Stimulated activated CD8-positive, alpha-beta memory T cell treated with anti-CD3 and anti-CD28 coated beads, Interleukin-7, amount 100 ng/mL, for 4 hours (primary cell): Measurements from ENCODE around the gene PLEKHH3.
"Not testable (repeated sequence)": the region's sequence is repeated elsewhere in the genome, so short reads cannot be mapped to it uniquely, and the experiment has no call there.

Experiments
- DNase-seq, 2 donors: peaks; one replicate each; pipeline ENCODE4 v3.0.0-alpha.2; 2020; ENCODE audit warnings: low read depth in 2 of 2

PLEKHH3 gene

DNA sequence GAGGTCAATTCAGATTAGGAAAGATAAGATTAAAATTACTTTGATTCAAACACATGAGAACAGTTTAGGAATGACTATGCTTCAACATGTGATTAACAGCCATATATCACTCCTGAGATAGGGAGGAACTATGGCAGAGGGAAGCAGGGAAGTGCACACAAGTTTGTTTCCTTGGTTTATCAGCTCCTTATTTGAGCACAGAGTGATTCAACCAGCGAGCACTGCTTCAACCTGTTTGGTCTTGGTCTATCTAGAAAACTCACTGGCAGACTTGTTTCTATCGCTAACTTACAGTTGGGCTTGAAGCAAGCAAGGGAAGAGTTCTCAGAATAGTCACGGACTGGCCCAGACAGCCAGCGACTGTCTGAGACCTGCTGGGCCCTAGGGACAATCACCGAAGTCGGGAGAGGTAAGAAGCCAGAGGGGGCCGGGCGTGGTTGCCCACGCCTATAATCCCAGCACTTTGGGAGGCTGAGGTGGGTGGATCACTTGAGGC is 43.8 kb downstream of the PLEKHH3 start:
- no peak for DNase-seq

DNA sequence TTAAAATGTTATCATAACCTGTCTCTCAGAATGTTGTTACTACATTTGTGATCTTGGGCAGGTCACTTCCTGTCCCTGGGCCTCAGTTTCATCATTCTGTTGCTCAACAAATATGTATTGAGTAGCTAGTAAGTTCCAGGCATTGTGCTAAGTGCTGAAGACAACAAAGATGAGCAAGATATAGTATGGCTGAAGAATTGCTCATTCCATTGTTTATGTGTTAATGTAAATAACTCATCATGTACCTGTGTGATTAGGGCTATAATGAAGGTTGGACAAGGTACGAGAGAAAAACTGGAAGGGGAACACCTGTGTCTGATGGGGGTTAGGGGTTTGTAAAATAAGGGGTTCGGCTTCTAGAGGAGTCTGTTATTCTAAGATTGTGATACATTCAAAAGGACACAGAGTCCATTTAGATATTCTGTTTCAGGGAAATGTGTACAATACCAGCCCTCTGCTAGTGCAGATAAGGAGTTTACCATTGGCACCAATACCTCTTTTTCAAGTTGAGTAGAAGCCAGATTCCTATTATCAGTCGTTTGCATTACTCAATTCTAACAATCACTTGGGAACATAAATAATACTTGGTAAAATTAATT is 47.3 kb downstream of the PLEKHH3 start:
- no peak for DNase-seq

DNA sequence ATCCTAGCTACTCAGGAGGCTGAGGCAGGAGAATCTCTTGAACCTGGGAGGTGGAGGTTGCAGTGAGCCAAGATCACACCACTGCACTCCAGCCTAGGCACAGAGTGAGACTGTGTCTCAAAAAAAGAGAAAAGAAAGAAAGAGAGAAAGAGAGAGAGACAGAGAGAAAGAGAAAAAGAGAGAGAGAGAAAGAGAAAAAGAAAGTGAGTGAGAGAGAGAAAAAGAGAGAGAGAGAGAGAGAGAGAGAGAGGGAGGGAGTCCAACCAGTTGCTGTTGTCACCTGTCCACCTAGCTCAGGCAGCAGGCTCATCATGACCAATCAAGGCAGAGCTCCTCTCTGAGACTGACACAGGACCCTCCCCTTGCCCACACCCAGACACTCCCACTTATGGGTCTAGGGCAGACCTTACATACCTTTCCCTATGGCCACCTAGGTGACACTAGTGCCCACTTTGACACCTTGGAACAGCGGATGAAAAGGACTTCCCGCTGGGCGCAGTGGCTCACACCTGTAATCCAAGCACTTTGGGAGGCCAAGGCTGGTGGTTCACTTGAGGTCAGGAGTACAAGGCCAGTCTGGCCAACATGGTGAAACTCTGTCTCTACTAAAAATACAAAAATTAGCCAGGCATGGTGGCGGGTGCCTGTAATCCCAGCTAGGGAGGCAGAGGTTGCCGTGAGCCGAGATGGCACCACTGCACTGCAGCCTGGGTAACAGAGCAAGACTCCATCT is 49.6 kb downstream of the PLEKHH3 start:
- DNase-seq = not testable (repeated sequence)

DNA sequence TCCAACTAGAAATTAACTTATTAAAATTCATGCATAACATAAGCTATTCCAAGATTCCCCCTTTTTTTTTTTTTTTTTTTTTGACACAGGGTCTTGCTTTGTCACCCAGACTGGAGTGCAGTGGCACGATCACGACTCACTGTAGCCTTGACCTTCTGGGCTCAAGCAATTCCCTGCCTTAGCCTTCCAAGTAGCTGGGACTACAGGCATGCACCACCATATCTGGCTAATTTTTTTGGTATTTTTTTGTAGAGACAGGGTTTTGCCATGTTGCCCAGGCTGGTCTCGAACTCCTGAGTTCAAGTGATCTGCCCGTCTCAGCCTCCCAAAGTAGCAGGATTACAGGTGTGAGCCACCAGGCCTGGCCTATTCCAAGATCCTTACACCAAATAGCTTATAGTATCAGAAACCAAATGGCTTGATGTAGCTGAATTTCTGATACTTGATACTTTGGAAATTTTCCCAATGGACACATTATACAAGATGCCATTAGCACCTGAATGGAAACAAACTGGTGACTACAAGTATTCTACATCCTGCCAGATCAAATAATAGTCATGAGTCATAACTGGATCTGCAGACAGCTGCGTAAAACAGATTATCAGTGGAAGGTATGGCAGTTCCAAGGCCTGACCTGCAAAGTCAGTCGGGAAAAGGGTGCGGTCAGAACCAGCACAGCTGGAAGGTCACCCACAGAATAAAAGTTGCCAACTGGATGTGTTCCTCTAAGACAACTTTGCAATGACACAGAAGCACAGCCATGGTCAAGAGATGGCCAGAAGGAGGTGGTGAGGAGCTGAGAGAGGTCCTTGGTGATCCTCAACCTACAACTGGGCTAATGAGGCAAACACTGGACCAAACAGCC is 52.8 kb downstream of the PLEKHH3 start:
- no peak for DNase-seq

DNA sequence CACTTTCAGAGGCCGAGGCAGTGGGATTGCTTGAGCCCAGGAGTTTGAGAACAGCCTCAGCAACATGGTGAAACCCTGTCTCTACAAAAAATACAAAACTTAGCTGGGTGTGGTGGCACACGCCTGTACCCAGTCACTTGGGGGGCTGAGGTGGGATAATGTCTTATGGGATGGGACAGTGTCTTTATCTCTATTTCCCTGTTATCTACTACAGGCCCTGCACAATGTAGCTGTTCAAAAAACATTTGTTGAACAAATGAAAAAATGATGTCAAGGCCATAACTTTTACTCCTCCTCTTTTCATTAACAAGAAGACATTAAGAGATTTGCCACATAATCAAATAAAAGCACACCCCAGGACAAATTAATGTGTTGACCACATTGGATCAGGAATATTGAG is 53.5 kb downstream of the PLEKHH3 start:
- no peak for DNase-seq

DNA sequence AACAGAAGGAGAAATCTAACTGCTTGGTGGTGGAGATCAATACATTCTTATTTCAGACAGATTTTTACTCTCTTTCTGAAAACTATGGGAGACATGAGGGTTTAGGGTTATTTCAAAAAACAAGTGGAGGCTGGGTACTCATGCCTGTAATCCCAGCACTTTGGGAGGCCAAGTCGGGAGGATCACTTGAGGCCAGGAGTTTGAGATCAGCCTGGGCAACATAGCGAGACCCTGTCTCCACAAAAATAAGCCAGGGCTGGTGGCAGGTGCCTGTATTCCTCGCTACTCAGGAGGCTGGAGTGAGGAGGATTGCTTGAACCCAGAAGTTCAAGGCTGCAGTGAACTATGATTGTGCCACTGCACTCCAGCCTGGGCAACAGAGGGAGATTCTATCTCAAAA is 54.8 kb downstream of the PLEKHH3 start:
- DNase-seq = not testable (repeated sequence)

DNA sequence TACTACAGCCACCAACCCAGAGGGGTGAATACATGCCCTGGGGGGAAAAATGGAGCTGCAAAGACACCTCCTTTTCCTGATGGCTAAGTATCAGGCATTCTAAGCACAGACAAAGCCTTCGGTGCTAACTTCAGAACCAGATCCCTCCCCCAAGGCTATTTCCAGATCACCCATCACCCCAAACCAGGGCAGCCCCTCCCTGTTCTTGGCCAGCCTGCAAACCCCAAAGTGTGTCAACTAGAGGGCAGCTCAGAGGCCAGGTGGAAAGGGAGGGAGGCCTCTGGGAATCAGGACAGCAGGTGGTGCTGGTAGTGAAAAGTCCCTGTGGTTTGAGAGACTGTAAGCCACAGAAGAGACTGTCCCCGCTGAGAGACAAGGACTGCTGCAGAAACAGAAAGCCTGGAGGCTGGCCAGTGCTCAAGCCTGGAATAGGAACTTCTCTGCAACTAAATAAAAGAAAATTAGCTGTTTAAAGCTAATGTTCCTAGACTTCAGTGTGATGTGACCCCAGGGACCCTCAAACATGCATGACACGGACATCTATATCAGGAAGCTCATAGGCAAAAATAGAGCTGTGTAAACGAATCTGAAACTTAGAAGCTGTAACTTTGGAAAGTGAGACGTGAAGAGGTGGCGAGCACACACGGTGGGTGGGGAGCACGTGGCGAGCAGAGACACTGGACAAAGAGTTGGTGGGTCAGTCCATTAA is 58.2 kb downstream of the PLEKHH3 start:
- DNase-seq = no peak

DNA sequence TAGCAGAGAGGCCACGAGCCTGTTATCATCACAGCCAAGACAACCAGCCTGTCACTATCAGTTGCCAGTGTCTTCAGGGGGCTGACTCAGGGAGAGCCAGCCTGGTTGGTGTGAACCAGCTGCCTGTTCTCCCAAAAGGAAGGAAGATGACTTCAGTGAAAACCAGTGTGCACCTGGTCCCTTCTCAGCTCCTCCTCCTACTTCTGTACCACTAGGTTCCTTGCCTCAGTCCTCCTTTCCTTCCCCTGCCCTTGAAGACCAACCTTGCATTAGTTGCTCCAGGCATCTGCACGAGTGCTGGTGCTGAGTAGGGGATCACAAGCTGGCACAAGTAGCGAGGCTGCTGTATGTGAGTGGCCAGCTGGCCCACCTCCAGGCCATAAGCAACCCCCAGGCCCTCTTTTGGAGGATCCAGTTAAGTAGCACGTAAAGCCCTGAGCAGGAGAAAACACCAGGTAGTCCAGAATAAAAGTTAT is 58.8 kb downstream of the PLEKHH3 start:
- no peak for DNase-seq
